K562 (cell line): ENCODE data around the gene SDK1. TPM values are rescaled to one million over a fixed set of nuclear protein-coding genes. Genes with fewer than 3 reads are reported as not detected.

Source experiments
- ATAC-seq: fragments of 200-7000 bp; cut with Tn5 transposase; 3 replicates; pipeline ENCODE4 v1.9.1; 2020; ENCODE audit warnings: moderate library complexity
- BruUV-seq: library from RNA; stranded (reverse); fragments of 400-500 nt; replicated peaks from 2 replicates; lab custom pipeline; 2021; lab: Mats Ljungman, UMichigan
- CTCF ChIA-PET: fragments of 300-600 bp; formaldehyde crosslinking; extraction: SDS; loops from one replicate; lab custom pipeline; 2021; ENCODE audit warnings: low intra/inter-chr PET ratio; lab: Yijun Ruan, JAX
- POLR2A ChIA-PET: fragments of 300-600, 350-650 bp; sonication (Branson Sonifier 250); formaldehyde crosslinking; extraction: SDS; loops from one replicate; lab custom pipeline; 2021; ENCODE audit warnings: antibody characterized with exemption, inconsistent platforms; lab: Yijun Ruan, JAX
- DNase-seq, 4 experiments: peaks; one replicate each; pipeline versions ENCODE4 v3.0.0 to v3.0.0-alpha.2; 2011 to 2018; ENCODE audit warnings: low spot score in 3 of 4, mixed read lengths in 3 of 4; ENCODE audit errors: extremely low read depth in 1 of 4
- FAIRE-seq: peaks from 2 replicates; lab custom pipeline; 2011; peaks lifted over from hg19 to GRCh38; lab: Jason Lieb, UNC
- H2AFZ ChIP-seq: 2 replicates; pipeline ENCODE4 v1.6.0; 2011; ENCODE audit warnings: low read depth, low read length, control low read depth, inconsistent platforms
- H3K27ac ChIP-seq: fragments of 200-600 bp; 3 replicates; pipeline ENCODE4 v1.8.0; 2011; ENCODE audit warnings: low read depth, mild to moderate bottlenecking, control low read depth, inconsistent platforms, low read length, moderate library complexity, mixed read lengths; ENCODE audit errors: extremely low read depth
- H3K27me3 ChIP-seq, 2 experiments: fragments of 300-600 bp in 1 of 2; 2 replicates in 1 of 2; 3 replicates in 1 of 2; pipeline versions ENCODE4 v1.6.0 to v1.8.0; 2011; ENCODE audit warnings: inconsistent platforms in 2 of 2, low read length in 2 of 2, mild to moderate bottlenecking in 1 of 2, mixed read lengths in 1 of 2, moderate library complexity in 1 of 2; ENCODE audit not compliant: control insufficient read depth in 2 of 2, insufficient read depth in 2 of 2
- H3K36me3 ChIP-seq: fragments of 300-600 bp; 3 replicates; pipeline ENCODE4 v1.8.0; 2011; ENCODE audit warnings: mild to moderate bottlenecking, low read length, inconsistent platforms; ENCODE audit not compliant: control insufficient read depth, insufficient read depth
- H3K4me1 ChIP-seq, 2 experiments: fragments of 200-600 bp in 1 of 2; replicated peaks in 1 of 2; 2 replicates in 1 of 2; 3 replicates in 1 of 2; pipeline versions ENCODE4 v1.5.1 to v1.8.0; 2011; ENCODE audit warnings: inconsistent platforms in 2 of 2, low read length in 2 of 2, mild to moderate bottlenecking in 1 of 2, mixed read lengths in 1 of 2, moderate library complexity in 1 of 2; ENCODE audit not compliant: control insufficient read depth in 2 of 2, insufficient read depth in 2 of 2
- H3K4me2 ChIP-seq: 2 replicates; pipeline ENCODE4 v1.6.1; 2011; ENCODE audit warnings: low read length, control low read depth, inconsistent platforms, mixed read lengths; ENCODE audit not compliant: insufficient read depth
- H3K4me3 ChIP-seq: fragments of 200-600 bp; sonication (generic), shearing (Covaris generic); 2 replicates; pipeline ENCODE4 v1.5.1; 2016; ENCODE audit warnings: control low read depth, inconsistent platforms
- H3K79me2 ChIP-seq: fragments of 200-600 bp; 3 replicates; pipeline ENCODE4 v1.8.0; 2011; ENCODE audit warnings: low read length, inconsistent platforms; ENCODE audit not compliant: control insufficient read depth, insufficient read depth
- H3K9ac ChIP-seq, 2 experiments: 2 replicates each; pipeline versions ENCODE4 v1.6.0 to v1.6.1; 2011; ENCODE audit warnings: low read depth in 2 of 2, low read length in 2 of 2, control low read depth in 1 of 2, inconsistent platforms in 1 of 2, mild to moderate bottlenecking in 1 of 2, mixed read lengths in 1 of 2; ENCODE audit not compliant: insufficient read depth in 1 of 2
- H3K9me1 ChIP-seq: one replicate; pipeline ENCODE4 v1.6.0; 2011; ENCODE audit warnings: inconsistent platforms, mild to moderate bottlenecking, low read length, moderate library complexity; ENCODE audit not compliant: control insufficient read depth, insufficient read depth
- H3K9me3 ChIP-seq: replicated peaks from 2 replicates; pipeline ENCODE4 v1.5.1; 2011; ENCODE audit warnings: low read depth, low read length, inconsistent platforms; ENCODE audit not compliant: control insufficient read depth, insufficient read depth
- H4K20me1 ChIP-seq: replicated peaks from 2 replicates; pipeline ENCODE4 v1.6.1; 2011; ENCODE audit warnings: low read length, inconsistent platforms, mixed read lengths; ENCODE audit not compliant: control insufficient read depth, insufficient read depth
- ETV1 ChIP-seq: fragments of 450-650 bp; conservative IDR thresholded peaks from 2 replicates; pipeline ENCODE4 v1.6.1; 2016; ENCODE audit warnings: missing genetic modification characterization, control low read depth, low read depth, missing compliant biosample characterization
- JUND ChIP-seq, 2 experiments: IDR thresholded peaks; 2 replicates in 1 of 2; 3 replicates in 1 of 2; pipeline ENCODE4 v1.6.1; 2011; ENCODE audit warnings: borderline replicate concordance in 2 of 2, low read depth in 2 of 2, low read length in 2 of 2, improper control_type of control experiment in 1 of 2, missing biosample characterization in 1 of 2, missing genetic modification characterization in 1 of 2, missing genetic modification reagents in 1 of 2
- PCBP2 ChIP-seq: fragments of 200-400 bp; formaldehyde crosslinking; IDR thresholded peaks from 2 replicates; pipeline ENCODE4 v1.6.1; 2018; ENCODE audit warnings: low read length, low read depth, mild to moderate bottlenecking, moderate library complexity; ENCODE audit not compliant: poor library complexity, severe bottlenecking
- WGBS: fragments of 100-300 bp; shearing (Covaris generic); methylation state at CpG from one replicate; pipeline ENCODE4 v1.1.6; 2016; ENCODE audit warnings: low coverage, mixed read lengths; ENCODE audit not compliant: insufficient coverage; ENCODE audit errors: missing lambda C conversion rate; 5-methylcytosine and 5-hydroxymethylcytosine counted together
- in situ Hi-C: fragments of 300-500 bp; cut with MboI; formaldehyde crosslinking; loops from 4 replicates; pipeline ENCODE4 v1.15.0; 2018; ENCODE audit warnings: inconsistent platforms, mixed read lengths
- intact Hi-C: fragments of 100-400 bp; cut with micrococcal nuclease; formaldehyde crosslinking; loops from 2 replicates; pipeline ENCODE4 v1.14.2; 2022
- polyA plus RNA-seq, 8 experiments: library from polyadenylated mRNA; depleted of rRNA in 4 of 8; stranded (reverse) in 5 of 8; unstranded in 3 of 8; fragments of >200 nt; fragmentation: Nextera tagmentation in 2 of 8; fragmentation: Illumina TruSeq in 1 of 8; extraction: Ambion mirVana in 2 of 8; extraction: Trizol in 1 of 8; gene quantifications; 2 replicates each; pipeline versions ENCODE4 v1.2.1 to v1.2.3, GENCODE V29; 2011 to 2014; ENCODE audit warnings: inconsistent platforms in 1 of 8, missing spikeins in 1 of 8
- total RNA-seq, 7 experiments: library from RNA; depleted of rRNA in 6 of 7; stranded (reverse); fragments of >200 nt in 6 of 7; fragmentation: Illumina TruSeq in 2 of 7; extraction: Trizol in 2 of 7; gene quantifications; 2 replicates each; pipeline versions ENCODE4 v1.2.1 to v1.2.3, GENCODE V29; 2011 to 2021; ENCODE audit warnings: low replicate concordance in 1 of 7
- TF ChIP-seq, protein P1 (sequence below), 3 experiments: fragments of 200-800 bp in 1 of 3; fragments of 250-450 bp in 1 of 3; fragments of 450-650 bp in 1 of 3; sonication (Bioruptor Pico) in 1 of 3; sonication (Bioruptor generic) in 1 of 3; formaldehyde crosslinking in 1 of 3; IDR thresholded peaks; 2 replicates each; pipeline versions ENCODE4 v1.6.1 to v1.8.0; 2016 to 2022; ENCODE audit warnings: mild to moderate bottlenecking in 2 of 3, missing genetic modification characterization in 2 of 3, missing compliant biosample characterization in 1 of 3, moderate library complexity in 1 of 3
- TF ChIP-seq, protein P2 (sequence below): fragments of 250-450 bp; sonication (Bioruptor Pico); IDR thresholded peaks from 2 replicates; pipeline ENCODE4 v1.9.0; 2021; ENCODE audit warnings: mild to moderate bottlenecking, inconsistent platforms

The SDK1 gene
- total and polyA plus RNA-seq, 9 of the 15 experiments (the other 6 are each of a cell fraction or from before 2014, with no cell fraction given) = 0.16 TPM; not detected in 8

DNA sequence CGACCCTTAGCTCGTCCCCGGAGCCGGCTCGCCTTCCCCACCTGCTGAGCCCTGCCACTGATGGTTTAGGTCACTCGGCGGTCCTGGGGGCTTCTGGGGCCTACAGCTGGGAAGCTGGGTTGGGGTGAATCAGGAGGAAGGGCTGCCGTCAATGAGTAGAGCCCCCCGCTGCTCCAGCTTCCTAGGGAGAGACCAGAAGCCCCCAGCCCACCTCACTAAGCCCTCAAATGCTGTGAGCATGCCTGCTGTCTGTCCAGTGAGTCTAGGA lies 885.4 kb downstream of the SDK1 start (continued):
- TF ChIP-seq PCBP2 = no peak
- TF ChIP-seq, protein P1, sequence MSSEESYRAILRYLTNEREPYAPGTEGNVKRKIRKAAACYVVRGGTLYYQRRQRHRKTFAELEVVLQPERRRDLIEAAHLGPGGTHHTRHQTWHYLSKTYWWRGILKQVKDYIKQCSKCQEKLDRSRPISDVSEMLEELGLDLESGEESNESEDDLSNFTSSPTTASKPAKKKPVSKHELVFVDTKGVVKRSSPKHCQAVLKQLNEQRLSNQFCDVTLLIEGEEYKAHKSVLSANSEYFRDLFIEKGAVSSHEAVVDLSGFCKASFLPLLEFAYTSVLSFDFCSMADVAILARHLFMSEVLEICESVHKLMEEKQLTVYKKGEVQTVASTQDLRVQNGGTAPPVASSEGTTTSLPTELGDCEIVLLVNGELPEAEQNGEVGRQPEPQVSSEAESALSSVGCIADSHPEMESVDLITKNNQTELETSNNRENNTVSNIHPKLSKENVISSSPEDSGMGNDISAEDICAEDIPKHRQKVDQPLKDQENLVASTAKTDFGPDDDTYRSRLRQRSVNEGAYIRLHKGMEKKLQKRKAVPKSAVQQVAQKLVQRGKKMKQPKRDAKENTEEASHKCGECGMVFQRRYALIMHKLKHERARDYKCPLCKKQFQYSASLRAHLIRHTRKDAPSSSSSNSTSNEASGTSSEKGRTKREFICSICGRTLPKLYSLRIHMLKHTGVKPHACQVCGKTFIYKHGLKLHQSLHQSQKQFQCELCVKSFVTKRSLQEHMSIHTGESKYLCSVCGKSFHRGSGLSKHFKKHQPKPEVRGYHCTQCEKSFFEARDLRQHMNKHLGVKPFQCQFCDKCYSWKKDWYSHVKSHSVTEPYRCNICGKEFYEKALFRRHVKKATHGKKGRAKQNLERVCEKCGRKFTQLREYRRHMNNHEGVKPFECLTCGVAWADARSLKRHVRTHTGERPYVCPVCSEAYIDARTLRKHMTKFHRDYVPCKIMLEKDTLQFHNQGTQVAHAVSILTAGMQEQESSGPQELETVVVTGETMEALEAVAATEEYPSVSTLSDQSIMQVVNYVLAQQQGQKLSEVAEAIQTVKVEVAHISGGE (CRISPR knock-in tag; IDR thresholded peaks at IDR 0.05) = no peak

DNA sequence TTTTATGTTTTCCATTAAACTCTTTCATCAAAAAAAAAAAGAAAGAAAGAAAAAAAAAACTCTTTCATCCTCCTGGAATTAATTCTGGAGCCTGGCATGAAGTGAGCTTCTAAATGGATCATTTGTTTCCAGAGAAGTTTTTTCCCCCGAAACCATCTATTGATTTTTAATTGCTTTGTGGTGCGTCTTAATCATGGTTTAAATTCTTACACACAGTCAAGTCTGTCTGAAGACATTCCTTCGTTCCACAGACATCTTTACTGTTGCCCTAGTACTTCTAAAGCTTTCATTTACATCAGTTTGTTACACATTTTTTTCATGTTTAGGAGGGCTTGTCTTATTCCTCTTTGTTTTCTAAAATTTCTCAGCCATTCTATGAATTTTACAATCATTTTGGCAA lies 887.6 kb downstream of the SDK1 start:
- H3K27ac ChIP-seq = no peak overlapping the region
- BruUV-seq = no TSS peak
- peaks cover 3% of the 10 kb centered on the region; the same call in 1 of the 2 replicates for H4K20me1 ChIP-seq
- in situ Hi-C loops = no loop called here
- TF ChIP-seq ETV1 (no peak), JUND (IDR thresholded peaks at IDR 0.05; ENCODE audit: borderline replicate concordance, low read depth, low read length) (no peak), JUND (tag; IDR thresholded peaks at IDR 0.05; ENCODE audit: borderline replicate concordance, low read depth, low read length) (no peak)
- TF ChIP-seq, protein P2, sequence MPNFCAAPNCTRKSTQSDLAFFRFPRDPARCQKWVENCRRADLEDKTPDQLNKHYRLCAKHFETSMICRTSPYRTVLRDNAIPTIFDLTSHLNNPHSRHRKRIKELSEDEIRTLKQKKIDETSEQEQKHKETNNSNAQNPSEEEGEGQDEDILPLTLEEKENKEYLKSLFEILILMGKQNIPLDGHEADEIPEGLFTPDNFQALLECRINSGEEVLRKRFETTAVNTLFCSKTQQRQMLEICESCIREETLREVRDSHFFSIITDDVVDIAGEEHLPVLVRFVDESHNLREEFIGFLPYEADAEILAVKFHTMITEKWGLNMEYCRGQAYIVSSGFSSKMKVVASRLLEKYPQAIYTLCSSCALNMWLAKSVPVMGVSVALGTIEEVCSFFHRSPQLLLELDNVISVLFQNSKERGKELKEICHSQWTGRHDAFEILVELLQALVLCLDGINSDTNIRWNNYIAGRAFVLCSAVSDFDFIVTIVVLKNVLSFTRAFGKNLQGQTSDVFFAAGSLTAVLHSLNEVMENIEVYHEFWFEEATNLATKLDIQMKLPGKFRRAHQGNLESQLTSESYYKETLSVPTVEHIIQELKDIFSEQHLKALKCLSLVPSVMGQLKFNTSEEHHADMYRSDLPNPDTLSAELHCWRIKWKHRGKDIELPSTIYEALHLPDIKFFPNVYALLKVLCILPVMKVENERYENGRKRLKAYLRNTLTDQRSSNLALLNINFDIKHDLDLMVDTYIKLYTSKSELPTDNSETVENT (CRISPR knock-in tag) = no peak
- TF ChIP-seq, all 486 proteins: peak for 0
- no peak for FAIRE-seq
- POLR2A ChIA-PET = interaction anchor here (0.6 to 1.6 kb wide), 3 partner anchors 22 to 193 kb away, joined by 3 to 7 read pairs (median 3); no protein-coding TSS in a partner anchor
- no peak for ATAC-seq
- Histone ChIP-seq H3K27me3 (peaks cover 6 to 38% of the 10 kb centered on the region in 2 experiments; a peak in 3 of 5 replicates), H3K4me3 (no peak overlapping the region), H3K79me2 (no peaks in the 10 kb centered on the region), H2AFZ (no peak overlapping the region), H3K9ac (no peak overlapping the region), H3K9me3 (no peaks in the 10 kb centered on the region), H3K9me1 (no peaks in the 10 kb centered on the region), H3K4me2 (no peak overlapping the region), H3K4me1 (no peaks in the 10 kb centered on the region), H3K36me3 (no peaks in the 10 kb centered on the region)
- intact Hi-C loops = no loop called here
- 0% methylated on average over 3 of the region's 3 CpGs for WGBS
- DNase-seq = no peak
- CTCF ChIA-PET = no interaction called here
